Heart left ventricle (tissue), 13 donors: ENCODE results near the gene TMEM254.

Experiments used
- POLR2A ChIP-seq, 2 donors: fragments of 450-650 bp; IDR thresholded peaks; one replicate each; pipeline ENCODE4 v1.6.1; 2017; ENCODE audit warnings: antibody characterized with exemption in 2 of 2, mild to moderate bottlenecking in 2 of 2, moderate library complexity in 2 of 2
- TF ChIP-seq, protein P1 (sequence below), 12 donors: fragments of 200-600 bp; sonication (generic) in 4 of 12; IDR thresholded peaks; one replicate each; pipeline versions ENCODE4 v1.5.0 to v1.8.0; 2018 to 2022; ENCODE audit warnings: antibody characterized with exemption in 12 of 12, mild to moderate bottlenecking in 5 of 12
- donor health status: ischemic (EF 13 %, LVEDD 7.1; RV severe dilation, severe dysfunction).
- donor health status: DM: no; HTN: yes; CAD: no.
- donor health status: DM: no; HTN: no; CAD: no.
- donor health status: ischemic (EF 25% LVEDD 6.9; RV normal size, moderate dysfunction).
- donor health status: ischemic (EF 25% LVEDD 5.7; RV mildly dilated, moderate dysfunction).
- donor health status: ischemic (EF 35%, LVEDD 5.7; RV mildly dilated, moderate dysfunction).
- donor health status: nonischemic (EF 11% LVEDD 7.7; RV severe dilation, severe dysfunction).
- donor health status: DM: yes; HTN: yes; CAD: no.
- donor health status: PGD.
- donor health status: ischemic (EF 29% LVEDD 5.4; RV normal size, mild dysfunction).
- donor health status: nonischemic (EF 23%, LVEDD 6.1; RV moderate dilation, normal function).

DNA sequence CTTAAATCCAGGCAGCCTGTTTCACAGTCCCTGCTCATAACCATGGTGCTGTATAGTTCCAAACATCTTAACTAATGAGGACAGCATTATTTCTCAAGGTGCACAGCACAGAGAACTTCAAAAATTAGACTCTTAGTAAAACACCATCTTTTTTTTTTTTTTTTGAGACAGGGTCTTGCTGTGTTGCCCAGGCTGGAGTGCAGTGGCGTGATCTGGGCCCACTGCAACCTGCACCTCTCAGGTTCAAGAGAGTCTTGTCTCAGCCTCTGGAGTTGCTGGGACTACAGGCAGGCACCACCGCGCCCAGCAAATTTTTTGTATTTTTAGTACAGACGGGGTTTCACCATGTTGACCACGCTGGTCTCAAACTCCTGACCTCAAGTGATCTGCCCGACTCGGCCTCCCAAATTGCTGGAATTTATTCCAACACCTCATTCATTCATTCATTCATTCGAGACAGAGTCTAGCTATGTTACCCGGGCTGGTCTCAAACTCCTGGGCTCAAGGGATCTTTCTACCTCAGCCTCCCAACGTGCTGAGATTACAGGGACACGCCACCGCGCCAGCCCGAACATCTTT lies 507 bp upstream of the TMEM254 start:
- TF ChIP-seq, protein P1, sequence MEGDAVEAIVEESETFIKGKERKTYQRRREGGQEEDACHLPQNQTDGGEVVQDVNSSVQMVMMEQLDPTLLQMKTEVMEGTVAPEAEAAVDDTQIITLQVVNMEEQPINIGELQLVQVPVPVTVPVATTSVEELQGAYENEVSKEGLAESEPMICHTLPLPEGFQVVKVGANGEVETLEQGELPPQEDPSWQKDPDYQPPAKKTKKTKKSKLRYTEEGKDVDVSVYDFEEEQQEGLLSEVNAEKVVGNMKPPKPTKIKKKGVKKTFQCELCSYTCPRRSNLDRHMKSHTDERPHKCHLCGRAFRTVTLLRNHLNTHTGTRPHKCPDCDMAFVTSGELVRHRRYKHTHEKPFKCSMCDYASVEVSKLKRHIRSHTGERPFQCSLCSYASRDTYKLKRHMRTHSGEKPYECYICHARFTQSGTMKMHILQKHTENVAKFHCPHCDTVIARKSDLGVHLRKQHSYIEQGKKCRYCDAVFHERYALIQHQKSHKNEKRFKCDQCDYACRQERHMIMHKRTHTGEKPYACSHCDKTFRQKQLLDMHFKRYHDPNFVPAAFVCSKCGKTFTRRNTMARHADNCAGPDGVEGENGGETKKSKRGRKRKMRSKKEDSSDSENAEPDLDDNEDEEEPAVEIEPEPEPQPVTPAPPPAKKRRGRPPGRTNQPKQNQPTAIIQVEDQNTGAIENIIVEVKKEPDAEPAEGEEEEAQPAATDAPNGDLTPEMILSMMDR (IDR thresholded peaks at IDR 0.05) = no peak
- TF ChIP-seq POLR2A (IDR thresholded peaks at IDR 0.05) = no peak
